SU-DHL-6 (cell line): Measurements from ENCODE around the gene WDR4.
"Not testable (repeated sequence)": the region's sequence is repeated elsewhere in the genome, so short reads cannot be mapped to it uniquely, and the experiment has no call there.

Source experiments
- H2AFZ ChIP-seq: fragments of 200-600 bp; sonication (generic); 2 replicates; pipeline ENCODE4 v1.6.1; 2014; ENCODE audit warnings: low read depth, mild to moderate bottlenecking, moderate library complexity, mixed read lengths, antibody characterized with exemption, low read length; ENCODE audit not compliant: severe bottlenecking
- H3F3A ChIP-seq: fragments of 200-600 bp; shearing (Covaris generic); 2 replicates; pipeline ENCODE4 v1.6.0; 2016; ENCODE audit warnings: antibody characterized with exemption, mild to moderate bottlenecking; ENCODE audit not compliant: insufficient read depth
- H3K27ac ChIP-seq: fragments of 200-600 bp; sonication (generic); 2 replicates; pipeline ENCODE4 v1.5.1; 2016; ENCODE audit warnings: low read depth, mild to moderate bottlenecking, low read length, moderate library complexity, mixed read lengths
- H3K27me3 ChIP-seq: fragments of 200-600 bp; sonication (generic), shearing (Covaris generic); 2 replicates; pipeline ENCODE4 v1.6.0; 2014; ENCODE audit warnings: mild to moderate bottlenecking, low read length
- H3K36me3 ChIP-seq: fragments of 200-600 bp; sonication (generic); 2 replicates; pipeline ENCODE4 v1.6.1; 2014; ENCODE audit warnings: mild to moderate bottlenecking, low read length, mixed read lengths
- H3K4me2 ChIP-seq: fragments of 300-600, 200-600 bp; shearing (Covaris generic), sonication (generic); 2 replicates; pipeline ENCODE4 v1.6.0; 2014; ENCODE audit warnings: low read length, low read depth, mild to moderate bottlenecking; ENCODE audit not compliant: poor library complexity, severe bottlenecking
- H3K4me3 ChIP-seq: fragments of 200-600 bp; sonication (generic); 2 replicates; pipeline ENCODE4 v1.5.1; 2014; ENCODE audit warnings: antibody characterized with exemption, low read length, mild to moderate bottlenecking, mixed read lengths; ENCODE audit not compliant: insufficient read depth, poor library complexity, severe bottlenecking
- H3K79me2 ChIP-seq: fragments of 200-600 bp; sonication (generic); 2 replicates; pipeline ENCODE4 v1.6.1; 2014; ENCODE audit warnings: mild to moderate bottlenecking, low read length, moderate library complexity; ENCODE audit not compliant: insufficient read depth
- H3K9ac ChIP-seq: fragments of 200-600 bp; sonication (generic); 2 replicates; pipeline ENCODE4 v1.7.0; 2014; ENCODE audit warnings: mild to moderate bottlenecking, low read length
- H3K9me2 ChIP-seq: fragments of 200-600 bp; sonication (generic); replicated peaks from 2 replicates; pipeline ENCODE4 v1.6.1; 2014; ENCODE audit warnings: low read length; ENCODE audit not compliant: insufficient read depth
- H3K9me3 ChIP-seq: fragments of 200-600 bp; sonication (generic); 2 replicates; pipeline ENCODE4 v1.6.1; 2014; ENCODE audit warnings: low read length, mixed read lengths; ENCODE audit not compliant: insufficient read depth
- H4K20me1 ChIP-seq: fragments of 200-600 bp; sonication (generic); 2 replicates; pipeline ENCODE4 v1.6.1; 2014; ENCODE audit warnings: low read depth, mild to moderate bottlenecking, antibody characterized with exemption, low read length, moderate library complexity, mixed read lengths
- CTCF ChIP-seq: fragments of 200-600 bp; sonication (generic); IDR thresholded peaks from one replicate; pipeline ENCODE4 v1.5.1; 2017; ENCODE audit warnings: antibody characterized with exemption, mild to moderate bottlenecking, low read length, moderate library complexity; ENCODE audit not compliant: insufficient read depth, poor library complexity, severe bottlenecking
- EZH2phosphoT487 ChIP-seq: fragments of 200-600 bp; sonication (generic), shearing (Covaris generic); conservative IDR thresholded peaks from 2 replicates; pipeline ENCODE4 v1.6.1; 2018; ENCODE audit warnings: mild to moderate bottlenecking, antibody characterized with exemption, low read length, moderate library complexity, mixed read lengths

The WDR4 gene

DNA sequence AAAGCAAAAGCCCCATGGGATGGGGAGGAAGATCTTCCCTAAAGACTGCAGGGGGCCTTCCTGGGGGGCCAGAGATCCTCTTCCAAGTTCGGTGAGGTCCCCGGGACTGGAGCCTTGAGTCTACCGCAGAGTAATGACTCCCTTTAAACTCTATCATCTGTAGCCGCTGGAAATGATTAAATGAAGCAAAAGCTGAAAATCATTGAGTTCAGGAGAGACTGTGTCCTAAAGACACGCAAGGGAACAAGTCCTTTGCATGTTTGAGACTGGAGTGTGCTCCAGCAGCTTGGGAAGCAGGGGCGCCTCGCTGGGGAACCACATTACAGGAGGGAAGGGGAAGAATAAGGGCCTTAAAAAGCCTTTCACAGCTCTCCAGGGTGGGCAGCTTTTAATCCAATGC, 70.2 kb downstream of the WDR4 start:
- Histone ChIP-seq H4K20me1 (no peaks in the 10 kb centered on the region), H3K27me3 (no peaks in the 10 kb centered on the region), H3K4me3 (no peak overlapping the region), H3K9me3 (no peaks in the 10 kb centered on the region), H3K9ac (no peak overlapping the region), H3K4me2 (no peak overlapping the region), H3K36me3 (no peaks in the 10 kb centered on the region), H3K9me2 (no peaks in the 10 kb centered on the region), H3F3A (no peaks in the 10 kb centered on the region), H3K79me2 (no peaks in the 10 kb centered on the region), H3K27ac (no peak overlapping the region), H2AFZ (no peak overlapping the region)
- TF ChIP-seq EZH2phosphoT487 = no peak

DNA sequence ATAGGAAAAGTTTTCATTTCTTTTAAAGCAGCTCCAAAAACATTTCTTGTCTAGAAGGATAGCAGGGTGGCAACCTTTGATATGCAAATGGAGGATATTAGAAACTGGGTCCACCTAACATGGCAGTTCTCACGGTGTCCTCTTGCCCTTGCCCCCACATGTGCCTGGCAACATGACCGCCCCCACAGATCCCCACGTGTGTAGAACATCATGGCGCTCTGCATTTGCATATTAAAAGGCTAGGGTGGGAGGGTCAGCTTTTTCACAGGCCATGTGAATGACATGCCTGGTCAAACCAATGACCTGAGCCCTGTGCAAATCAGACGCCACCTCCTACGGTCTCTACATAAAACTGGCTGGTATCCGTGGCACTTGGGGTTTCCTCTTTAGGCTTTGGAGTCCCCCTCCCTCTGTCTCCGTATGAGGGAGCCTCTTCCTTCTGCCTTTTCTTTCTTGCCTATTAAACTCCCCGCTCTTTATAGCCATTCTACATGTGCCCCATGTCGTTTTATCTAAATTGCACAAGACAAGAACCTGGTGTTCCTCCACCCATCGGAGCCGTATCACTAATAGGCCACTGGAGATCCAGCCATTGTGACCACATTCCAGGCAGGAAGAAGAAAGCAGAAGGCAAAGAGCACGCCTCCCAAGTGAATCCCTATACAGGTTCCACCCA, 71.3 kb downstream of the WDR4 start:
- Histone ChIP-seq H3K9ac (no peak overlapping the region), H4K20me1 (no peaks in the 10 kb centered on the region), H3K36me3 (no peaks in the 10 kb centered on the region), H3K4me3 (no peak overlapping the region), H2AFZ (no peak overlapping the region), H3K9me2 (no peaks in the 10 kb centered on the region), H3F3A (no peaks in the 10 kb centered on the region), H3K9me3 (no peaks in the 10 kb centered on the region), H3K27me3 (no peaks in the 10 kb centered on the region), H3K27ac (no peak overlapping the region), H3K4me2 (no peak overlapping the region), H3K79me2 (no peaks in the 10 kb centered on the region)
- TF ChIP-seq CTCF (no peak), EZH2phosphoT487 (no peak)

GRCh38 chr21:42807293-42807895, 71.9 kb downstream of the WDR4 start:
- not testable (repeated sequence) for H3K9ac ChIP-seq, H3K27ac ChIP-seq

DNA sequence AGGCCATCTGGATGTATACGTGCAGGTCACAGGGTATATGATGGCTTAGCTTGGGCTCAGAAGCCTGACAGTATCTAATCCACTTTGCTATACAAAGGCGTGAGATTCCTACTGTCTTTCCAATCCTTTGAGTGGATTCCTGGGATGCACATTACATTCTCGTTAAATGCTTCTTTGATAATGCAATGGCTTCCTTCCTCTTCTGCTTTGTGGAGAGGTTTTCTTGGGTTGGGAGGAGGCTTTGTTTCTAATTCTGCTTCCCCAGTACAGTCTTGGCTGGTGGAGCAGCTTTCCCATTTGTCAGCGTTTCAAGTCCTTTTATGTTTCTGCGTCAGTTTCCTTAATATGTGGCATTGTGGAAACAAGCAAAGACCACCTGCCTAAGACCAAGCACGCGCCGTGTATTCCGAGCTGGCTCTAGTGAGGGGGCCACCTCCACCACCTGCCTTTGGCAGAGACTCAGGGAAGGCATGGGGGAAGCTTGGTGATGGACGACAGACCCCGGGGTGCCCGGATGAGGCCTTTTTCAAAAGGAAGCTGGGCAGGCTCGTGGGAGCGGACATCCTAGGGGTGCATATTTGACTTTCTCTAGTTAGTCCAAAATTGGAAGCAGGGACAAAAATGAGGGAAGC, 72.7 kb downstream of the WDR4 start:
- no peak overlapping the region for H3K4me2 ChIP-seq
- H3K9me3 ChIP-seq = no peaks in the 10 kb centered on the region
- H3K79me2 ChIP-seq = no peaks in the 10 kb centered on the region
- no peak overlapping the region for H3K27ac ChIP-seq
- no peaks in the 10 kb centered on the region for H3K36me3 ChIP-seq
- no peaks in the 10 kb centered on the region for H4K20me1 ChIP-seq
- no peaks in the 10 kb centered on the region for H3F3A ChIP-seq
- no peaks in the 10 kb centered on the region for H3K27me3 ChIP-seq
- TF ChIP-seq EZH2phosphoT487 (no peak), CTCF (no peak)
- no peak overlapping the region for H3K9ac ChIP-seq
- H3K4me3 ChIP-seq = no peak overlapping the region
- no peaks in the 10 kb centered on the region for H3K9me2 ChIP-seq
- no peak overlapping the region for H2AFZ ChIP-seq

More at GRCh38 chr21:42807293-42807895, 71.9 kb downstream of the WDR4 start:
- not testable (repeated sequence) for H3K4me2 ChIP-seq, H3K4me3 ChIP-seq, H3K79me2 ChIP-seq, H3F3A ChIP-seq, H3K9me3 ChIP-seq, H2AFZ ChIP-seq, H3K9me2 ChIP-seq, H3K36me3 ChIP-seq, H4K20me1 ChIP-seq, H3K27me3 ChIP-seq

GRCh38 chr21:42801616-42802015, 77.7 kb downstream of the WDR4 start:
- H3K4me3 ChIP-seq, H3K36me3 ChIP-seq, H3K9ac ChIP-seq, H3K79me2 ChIP-seq, H4K20me1 ChIP-seq, H3K27ac ChIP-seq, H3K27me3 ChIP-seq, H3K9me3 ChIP-seq, H3F3A ChIP-seq, H2AFZ ChIP-seq, H3K4me2 ChIP-seq, H3K9me2 ChIP-seq: not testable (repeated sequence)
